ENCODE data around the gene LRP1B. TPM values are rescaled to one million over a fixed set of nuclear protein-coding genes. Genes with fewer than 3 reads are reported as not detected.

The LRP1B gene
- total RNA-seq, 3 donors from 2014 or later, result 2.3 to 29.8 (median 21.8) TPM

DNA sequence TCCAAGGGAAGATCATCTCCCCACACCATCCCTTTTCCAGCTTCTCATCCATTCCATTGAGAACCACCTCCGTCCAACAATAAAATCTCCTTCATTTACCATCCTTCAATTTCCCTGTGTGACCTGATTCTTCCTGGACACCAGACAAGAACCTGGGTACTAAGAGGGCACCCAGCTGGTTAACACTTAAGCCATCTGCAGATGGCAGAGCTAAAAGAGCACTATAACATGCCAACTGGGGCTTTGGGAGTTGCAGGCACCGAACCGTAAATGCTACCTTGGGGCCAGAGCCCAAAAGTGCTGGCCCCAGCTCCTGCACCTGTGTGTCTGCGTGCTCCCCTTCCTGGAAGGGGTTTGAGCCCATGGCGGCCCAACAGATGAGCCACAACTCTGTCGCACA, 655.0 kb downstream of the LRP1B start:
- H3K27me3 ChIP-seq, result no peaks in the 10 kb centered on the region
- no peak for DNase-seq (ENCODE audit: low spot score in 2 of 2)
- H3K36me3 ChIP-seq, result no peaks in the 10 kb centered on the region
- intact Hi-C loops (cut with DNase I; ENCODE audit: low total_unique reads), result no loop called here
- no peak overlapping the region for H3K4me3 ChIP-seq
- H3K4me1 ChIP-seq, result no peaks in the 10 kb centered on the region
- no peak overlapping the region for H3K27ac ChIP-seq
- TF ChIP-seq POLR2A (IDR thresholded peaks at IDR 0.05), result no peak
- TF ChIP-seq, protein P1, sequence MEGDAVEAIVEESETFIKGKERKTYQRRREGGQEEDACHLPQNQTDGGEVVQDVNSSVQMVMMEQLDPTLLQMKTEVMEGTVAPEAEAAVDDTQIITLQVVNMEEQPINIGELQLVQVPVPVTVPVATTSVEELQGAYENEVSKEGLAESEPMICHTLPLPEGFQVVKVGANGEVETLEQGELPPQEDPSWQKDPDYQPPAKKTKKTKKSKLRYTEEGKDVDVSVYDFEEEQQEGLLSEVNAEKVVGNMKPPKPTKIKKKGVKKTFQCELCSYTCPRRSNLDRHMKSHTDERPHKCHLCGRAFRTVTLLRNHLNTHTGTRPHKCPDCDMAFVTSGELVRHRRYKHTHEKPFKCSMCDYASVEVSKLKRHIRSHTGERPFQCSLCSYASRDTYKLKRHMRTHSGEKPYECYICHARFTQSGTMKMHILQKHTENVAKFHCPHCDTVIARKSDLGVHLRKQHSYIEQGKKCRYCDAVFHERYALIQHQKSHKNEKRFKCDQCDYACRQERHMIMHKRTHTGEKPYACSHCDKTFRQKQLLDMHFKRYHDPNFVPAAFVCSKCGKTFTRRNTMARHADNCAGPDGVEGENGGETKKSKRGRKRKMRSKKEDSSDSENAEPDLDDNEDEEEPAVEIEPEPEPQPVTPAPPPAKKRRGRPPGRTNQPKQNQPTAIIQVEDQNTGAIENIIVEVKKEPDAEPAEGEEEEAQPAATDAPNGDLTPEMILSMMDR (IDR thresholded peaks at IDR 0.05), result no peak
- H3K9me3 ChIP-seq, result no peaks in the 10 kb centered on the region

DNA sequence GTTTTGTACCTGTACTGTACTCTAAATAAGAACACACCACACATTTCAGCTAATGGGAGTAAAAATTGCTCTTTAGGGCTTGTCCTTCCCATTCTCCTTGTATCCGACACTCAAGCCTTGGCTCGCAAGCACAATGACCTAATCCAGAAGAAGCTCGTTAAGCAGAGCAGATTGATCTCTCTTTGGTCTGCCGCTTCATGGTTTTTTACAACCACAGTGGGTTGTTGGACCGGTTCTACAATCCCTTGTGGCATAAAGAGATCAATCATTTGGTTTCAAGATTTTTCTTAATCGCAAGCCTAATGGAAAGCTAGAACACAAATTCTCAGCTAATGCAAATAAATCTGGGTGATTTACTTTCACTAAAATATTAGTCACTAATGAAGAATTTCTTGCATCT, 662.1 kb downstream of the LRP1B start:
- H3K27me3 ChIP-seq, result no peaks in the 10 kb centered on the region
- intact Hi-C loops (cut with DNase I; ENCODE audit: low total_unique reads), result no loop called here
- H3K36me3 ChIP-seq, result no peaks in the 10 kb centered on the region
- DNase-seq (ENCODE audit: low spot score in 2 of 2), result no peak
- H3K9me3 ChIP-seq, result no peaks in the 10 kb centered on the region
- no peak overlapping the region for H3K4me3 ChIP-seq
- H3K4me1 ChIP-seq, result no peaks in the 10 kb centered on the region
- TF ChIP-seq POLR2A (IDR thresholded peaks at IDR 0.05) (no peak), POLR2AphosphoS5 (IDR thresholded peaks at IDR 0.05) (no peak)
- TF ChIP-seq, protein P1 (IDR thresholded peaks at IDR 0.05), result no peak
- no peak overlapping the region for H3K27ac ChIP-seq

DNA sequence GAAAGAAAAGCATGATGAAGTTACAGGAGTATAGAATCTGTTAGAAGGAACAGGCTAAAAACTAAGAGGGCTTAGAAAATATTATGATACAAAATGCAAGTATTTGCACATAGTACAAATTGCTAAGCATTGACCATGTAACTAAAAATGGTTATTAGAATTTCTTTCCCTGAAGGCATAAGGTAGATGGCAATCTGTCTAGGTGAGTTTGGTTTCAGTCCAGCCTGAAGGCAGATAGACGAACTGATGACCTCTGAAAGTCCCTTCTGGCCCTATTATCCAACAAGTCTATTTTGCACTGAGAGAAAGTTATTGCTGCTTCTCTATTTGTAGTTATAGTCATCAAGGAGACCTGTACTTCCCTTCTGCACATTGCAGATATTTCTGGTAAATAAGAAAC, 663.5 kb downstream of the LRP1B start:
- Histone ChIP-seq H3K4me3 (no peak overlapping the region), H3K36me3 (no peaks in the 10 kb centered on the region), H3K4me1 (no peaks in the 10 kb centered on the region), H3K9me3 (no peaks in the 10 kb centered on the region), H3K27ac (no peak overlapping the region), H3K27me3 (no peaks in the 10 kb centered on the region)
- TF ChIP-seq, protein P1 (IDR thresholded peaks at IDR 0.05), result no peak
- TF ChIP-seq POLR2AphosphoS5 (IDR thresholded peaks at IDR 0.05), result no peak
- TF ChIP-seq POLR2A (IDR thresholded peaks at IDR 0.05), result no peak
- no peak for DNase-seq (ENCODE audit: low spot score in 2 of 2)
- intact Hi-C loops (cut with DNase I; ENCODE audit: low total_unique reads), result no loop called here

DNA sequence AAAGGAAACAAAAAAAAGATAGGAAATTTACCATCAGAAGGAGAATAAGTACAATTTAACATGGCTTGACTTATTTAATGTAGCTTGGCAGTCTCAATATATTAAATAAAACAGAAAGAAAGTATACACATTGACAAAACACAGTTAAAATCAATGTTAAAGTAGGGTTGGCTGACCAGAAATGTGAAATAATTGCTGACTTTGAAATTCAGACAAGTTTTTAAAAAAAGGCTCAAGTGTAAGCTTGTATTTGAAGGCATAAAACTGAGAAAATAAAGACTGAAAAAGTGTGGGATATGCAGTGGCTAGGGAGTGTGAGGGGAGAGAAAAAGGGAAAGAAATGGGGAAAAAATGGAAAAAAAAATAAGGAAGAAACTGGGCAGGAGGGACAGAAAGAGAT, 665.8 kb downstream of the LRP1B start:
- no peak overlapping the region for H3K4me3 ChIP-seq

DNA sequence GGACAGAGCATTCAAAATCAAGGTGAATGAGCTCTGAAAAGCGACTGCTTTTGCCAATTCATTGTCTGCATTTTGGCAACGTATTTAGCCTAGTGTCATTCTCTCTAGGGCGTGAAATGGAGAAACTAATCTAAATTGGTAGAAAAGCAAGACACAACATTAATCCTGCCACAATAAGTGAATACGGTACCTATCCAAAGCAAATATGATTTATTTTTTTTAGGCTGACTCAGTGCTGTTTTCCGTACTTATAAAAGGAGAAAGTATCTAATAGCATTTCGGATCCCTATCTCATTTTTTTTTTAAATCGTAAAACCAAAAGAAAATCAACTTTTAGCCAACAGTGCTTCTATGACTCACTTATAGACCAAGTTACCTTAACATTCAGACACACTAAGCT, 672.5 kb downstream of the LRP1B start:
- H3K4me3 ChIP-seq, result no peak overlapping the region
- H3K9me3 ChIP-seq, result no peaks in the 10 kb centered on the region
- intact Hi-C loops (cut with DNase I; ENCODE audit: low total_unique reads), result no loop called here
- no peaks in the 10 kb centered on the region for H3K36me3 ChIP-seq
- no peak for DNase-seq (ENCODE audit: low spot score in 2 of 2)
- no peaks in the 10 kb centered on the region for H3K4me1 ChIP-seq
- TF ChIP-seq, protein P1 (IDR thresholded peaks at IDR 0.05), result no peak
- no peak for TF ChIP-seq POLR2AphosphoS5 (IDR thresholded peaks at IDR 0.05)
- H3K27me3 ChIP-seq, result no peaks in the 10 kb centered on the region
- H3K27ac ChIP-seq, result no peak overlapping the region

More for the DNA sequence above, 665.8 kb downstream of the LRP1B start:
- Histone ChIP-seq H3K27ac (no peak overlapping the region), H3K4me1 (no peaks in the 10 kb centered on the region), H3K27me3 (no peaks in the 10 kb centered on the region), H3K36me3 (no peaks in the 10 kb centered on the region), H3K9me3 (no peaks in the 10 kb centered on the region)
- intact Hi-C loops (cut with DNase I; ENCODE audit: low total_unique reads), result no loop called here
- no peak for DNase-seq (ENCODE audit: low spot score in 2 of 2)
- TF ChIP-seq POLR2AphosphoS5 (IDR thresholded peaks at IDR 0.05), result no peak
- TF ChIP-seq, protein P1 (IDR thresholded peaks at IDR 0.05), result no peak
- TF ChIP-seq POLR2A (IDR thresholded peaks at IDR 0.05), result no peak

All from breast epithelium (tissue), 4 donors.